KMS-11 (cell line): Measurements from ENCODE around the gene TENM4.

Source experiments
- H2AFZ ChIP-seq: fragments of 200-600 bp; sonication (generic); 2 replicates; pipeline ENCODE4 v1.6.1; 2016; ENCODE audit warnings: antibody characterized with exemption, mixed run types, low read depth
- H3K27ac ChIP-seq: fragments of 200-600 bp; sonication (generic); 2 replicates; pipeline ENCODE4 v1.6.1; 2016; ENCODE audit warnings: mild to moderate bottlenecking, mixed run types
- H3K27me3 ChIP-seq: fragments of 200-600 bp; sonication (generic); 2 replicates; pipeline ENCODE4 v1.6.1; 2017; ENCODE audit warnings: mild to moderate bottlenecking, low read depth, mixed run types, moderate library complexity; ENCODE audit not compliant: insufficient read depth
- H3K36me3 ChIP-seq: fragments of 200-600 bp; sonication (generic); 2 replicates; pipeline ENCODE4 v1.6.1; 2017; ENCODE audit warnings: mild to moderate bottlenecking, mixed run types; ENCODE audit not compliant: insufficient read depth
- H3K4me1 ChIP-seq: fragments of 200-600 bp; sonication (generic); 2 replicates; pipeline ENCODE4 v1.6.1; 2016; ENCODE audit warnings: mild to moderate bottlenecking, low read depth, mixed run types; ENCODE audit not compliant: poor library complexity, severe bottlenecking
- H3K4me2 ChIP-seq: fragments of 200-600 bp; sonication (generic); 2 replicates; pipeline ENCODE4 v1.7.0; 2016; ENCODE audit warnings: mild to moderate bottlenecking, mixed run types
- H3K4me3 ChIP-seq: fragments of 200-600 bp; sonication (generic); IDR thresholded peaks from 2 replicates; pipeline ENCODE4 v1.6.1; 2017; ENCODE audit warnings: low read depth, low read length, mixed read lengths; ENCODE audit not compliant: insufficient read depth
- H3K79me2 ChIP-seq: fragments of 200-600 bp; sonication (generic); 2 replicates; pipeline ENCODE4 v1.6.1; 2016; ENCODE audit warnings: low read depth, mixed run types; ENCODE audit not compliant: insufficient read depth
- H3K9ac ChIP-seq: fragments of 200-600 bp; sonication (generic); 2 replicates; pipeline ENCODE4 v1.6.1; 2016; ENCODE audit warnings: mild to moderate bottlenecking, mixed run types
- H4K20me1 ChIP-seq: fragments of 200-600 bp; sonication (generic); 2 replicates; pipeline ENCODE4 v1.6.1; 2016; ENCODE audit warnings: mild to moderate bottlenecking, mixed run types; ENCODE audit not compliant: insufficient read depth
- CTCF ChIP-seq: fragments of 200-600 bp; sonication (generic); conservative IDR thresholded peaks from 2 replicates; pipeline ENCODE4 v1.6.1; 2017; ENCODE audit warnings: low read depth, mild to moderate bottlenecking, antibody characterized with exemption, low read length, moderate library complexity, mixed read lengths

The TENM4 gene

GRCh38 chr11:79042824-79043223 is 398.0 kb downstream of the TENM4 start:
- Histone ChIP-seq H2AFZ (no peak overlapping the region), H4K20me1 (no peaks in the 10 kb centered on the region), H3K27ac (no peak overlapping the region), H3K9ac (no peak overlapping the region), H3K79me2 (no peaks in the 10 kb centered on the region), H3K4me2 (no peak overlapping the region), H3K36me3 (no peaks in the 10 kb centered on the region), H3K4me1 (no peaks in the 10 kb centered on the region), H3K4me3 (no peak overlapping the region), H3K27me3 (no peaks in the 10 kb centered on the region)
- no peak for TF ChIP-seq CTCF

GRCh38 chr11:79040348-79040747 is 400.5 kb downstream of the TENM4 start:
- no peaks in the 10 kb centered on the region for H3K27me3 ChIP-seq
- no peaks in the 10 kb centered on the region for H3K4me1 ChIP-seq
- no peaks in the 10 kb centered on the region for H3K79me2 ChIP-seq
- no peak overlapping the region for H3K9ac ChIP-seq
- no peaks in the 10 kb centered on the region for H4K20me1 ChIP-seq
- no peak overlapping the region for H3K4me2 ChIP-seq
- H3K27ac ChIP-seq = no peak overlapping the region
- TF ChIP-seq CTCF = no peak
- no peaks in the 10 kb centered on the region for H3K36me3 ChIP-seq
- no peak overlapping the region for H3K4me3 ChIP-seq
- no peak overlapping the region for H2AFZ ChIP-seq

GRCh38 chr11:79039122-79039521 is 401.7 kb downstream of the TENM4 start:
- Histone ChIP-seq H3K4me1 (no peaks in the 10 kb centered on the region), H3K79me2 (no peaks in the 10 kb centered on the region), H4K20me1 (no peaks in the 10 kb centered on the region), H3K9ac (no peak overlapping the region), H2AFZ (no peak overlapping the region), H3K4me3 (no peak overlapping the region), H3K27ac (no peak overlapping the region), H3K4me2 (no peak overlapping the region), H3K27me3 (no peaks in the 10 kb centered on the region), H3K36me3 (no peaks in the 10 kb centered on the region)
- no peak for TF ChIP-seq CTCF

GRCh38 chr11:79035881-79036280 is 404.9 kb downstream of the TENM4 start:
- no peak overlapping the region for H3K9ac ChIP-seq
- H2AFZ ChIP-seq = no peak overlapping the region
- H3K79me2 ChIP-seq = no peaks in the 10 kb centered on the region
- H3K4me1 ChIP-seq = no peaks in the 10 kb centered on the region
- H3K27me3 ChIP-seq = no peaks in the 10 kb centered on the region
- no peak for TF ChIP-seq CTCF
- no peak overlapping the region for H3K4me3 ChIP-seq
- H4K20me1 ChIP-seq = no peaks in the 10 kb centered on the region
- H3K4me2 ChIP-seq = no peak overlapping the region
- no peaks in the 10 kb centered on the region for H3K36me3 ChIP-seq
- no peak overlapping the region for H3K27ac ChIP-seq
